GM10248 (cell line): ENCODE measurements around the gene NPTXR.

Experiments used
- CTCF ChIA-PET: fragments of 300-600 bp; sonication (Branson Sonifier 250); formaldehyde crosslinking; extraction: SDS; loops from one replicate; lab custom pipeline; 2021; ENCODE audit warnings: antibody characterized with exemption; lab: Yijun Ruan, JAX
- POLR2A ChIA-PET: fragments of 350-650 bp; sonication (Branson Sonifier 250); formaldehyde crosslinking; extraction: SDS; loops from one replicate; lab custom pipeline; 2020; ENCODE audit warnings: antibody characterized with exemption; lab: Yijun Ruan, JAX
- DNase-seq: peaks from one replicate; pipeline ENCODE4 v3.0.0; 2012; ENCODE audit errors: extremely low spot score
- CTCF ChIP-seq: IDR thresholded peaks from 2 replicates; pipeline ENCODE4 v1.5.1; 2012; ENCODE audit warnings: mild to moderate bottlenecking, low read depth; ENCODE audit errors: extremely low read depth, missing control alignments, control extremely low read depth

NPTXR gene

GRCh38 chr22:38781033-38781432 lies 62.8 kb downstream of the NPTXR start:
- TF ChIP-seq CTCF: no peak
- no peak for DNase-seq
- POLR2A ChIA-PET: no interaction called here
- CTCF ChIA-PET: interaction anchor here (1.6 kb wide), 1 partner anchor 12 kb away, joined by 12 read pairs; no protein-coding TSS in a partner anchor

GRCh38 chr22:38777087-38777671 lies 66.6 kb downstream of the NPTXR start:
- ChIA-PET POLR2A (no interaction called here), CTCF (interaction anchor here (0.7 to 2.2 kb wide), 3 partner anchors 8 to 93 kb away, joined by 3 to 11 read pairs (median 4); no protein-coding TSS in a partner anchor)
- no peak for DNase-seq
- no peak for TF ChIP-seq CTCF

- CTCF ChIA-PET: interaction anchor here (1.0 kb wide), 1 partner anchor 10 kb away, joined by 3 read pairs; no protein-coding TSS in a partner anchor
- POLR2A ChIA-PET: interaction anchor here (1.0 kb wide), 1 partner anchor 544 kb away, joined by 3 read pairs; the partner anchor contains the start of gene RPL3
- TF ChIP-seq CTCF: no peak
- no peak for DNase-seq
Observed at GRCh38 chr22:38776086-38776485, 67.7 kb downstream of the NPTXR start.

DNA sequence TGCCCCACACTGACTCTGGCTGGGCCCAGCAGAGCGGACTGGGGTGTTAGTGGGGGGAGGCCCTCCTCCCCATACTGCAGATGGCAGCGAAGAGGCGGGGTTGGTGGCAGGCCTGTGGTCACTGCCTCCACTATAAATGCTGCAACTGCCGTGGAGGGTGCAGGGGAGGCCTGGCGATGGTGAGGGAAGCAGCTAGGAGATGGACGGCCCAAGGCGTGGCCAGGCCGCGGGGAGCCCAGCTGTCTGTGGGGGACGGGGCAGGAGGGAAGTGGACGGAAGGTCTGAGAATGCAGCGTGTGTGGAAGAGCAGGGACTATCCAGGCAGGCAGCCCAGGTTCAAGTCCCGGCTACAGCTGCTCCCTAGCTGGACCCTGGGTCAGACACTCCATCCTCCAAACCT lies 68.2 kb downstream of the NPTXR start:
- CTCF ChIA-PET: interaction anchor here (1.0 kb wide), 1 partner anchor 9 kb away, joined by 3 read pairs; no protein-coding TSS in a partner anchor

GRCh38 chr22:38774496-38775166 lies 69.2 kb downstream of the NPTXR start:
- DNase-seq: no peak
- CTCF ChIA-PET: no interaction called here
- POLR2A ChIA-PET: no interaction called here
- no peak for TF ChIP-seq CTCF

More for the DNA sequence above, 68.2 kb downstream of the NPTXR start:
- no peak for TF ChIP-seq CTCF
- DNase-seq: no peak
- POLR2A ChIA-PET: interaction anchor here (1.0 kb wide), 1 partner anchor 544 kb away, joined by 3 read pairs; the partner anchor contains the start of gene RPL3

DNA sequence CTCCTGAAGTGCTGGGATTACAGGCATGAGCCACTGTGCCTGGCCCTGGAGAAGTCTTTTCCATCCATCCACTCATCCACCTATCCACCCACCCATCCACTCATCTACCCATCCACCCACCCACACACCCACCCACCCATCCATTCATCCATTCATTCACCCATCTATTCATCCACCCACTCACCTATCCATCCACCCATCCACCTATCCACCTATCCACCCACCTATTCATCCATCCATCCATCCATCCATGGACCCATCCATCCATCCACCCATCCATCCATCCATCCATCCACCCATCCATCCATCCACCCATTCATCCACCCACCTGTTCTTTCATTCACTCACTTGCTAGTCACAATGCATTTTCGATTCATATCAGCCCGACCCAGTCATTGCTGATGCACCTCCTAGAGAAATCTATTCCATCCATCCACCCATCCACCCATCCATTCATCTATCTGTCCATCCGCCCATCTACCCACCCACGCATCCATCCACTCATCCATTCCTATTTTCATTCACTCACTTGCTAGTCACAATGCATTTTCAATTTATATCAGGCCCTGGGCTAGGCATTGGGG lies 70.4 kb downstream of the NPTXR start:
- no peak for TF ChIP-seq CTCF
- POLR2A ChIA-PET: no interaction called here
- CTCF ChIA-PET: no interaction called here
- no peak for DNase-seq
